Panc1 (cell line): ENCODE data around the gene SYTL4. TPM values are rescaled to one million over a fixed set of nuclear protein-coding genes. Genes with fewer than 3 reads are reported as not detected.

Source experiments
- ATAC-seq: fragments of 200-7000 bp; cut with Tn5 transposase; 2 replicates; pipeline ENCODE4 v1.9.1; 2020; ENCODE audit warnings: mild to moderate bottlenecking, moderate library complexity
- BruUV-seq: library from RNA; stranded (reverse); fragments of 400-500 nt; replicated peaks from 2 replicates; lab custom pipeline; 2021; lab: Mats Ljungman, UMichigan
- CTCF ChIA-PET: fragments of 300-600 bp; sonication (Branson Sonifier 250); formaldehyde crosslinking; loops from one replicate; lab custom pipeline; 2022; ENCODE audit warnings: antibody characterized with exemption; lab: Charles Lee
- POLR2A ChIA-PET: fragments of 300-600 bp; sonication (Branson Sonifier 250); formaldehyde crosslinking; loops from one replicate; lab custom pipeline; 2022; ENCODE audit warnings: antibody characterized with exemption; lab: Charles Lee
- DNase-seq: peaks from one replicate; pipeline ENCODE4 v3.0.0-alpha.2; 2010; ENCODE audit warnings: low read depth, low spot score
- H3K27ac ChIP-seq: 2 replicates; pipeline ENCODE4 v1.5.1; 2011; ENCODE audit warnings: mild to moderate bottlenecking, low read length, inconsistent platforms
- H3K27me3 ChIP-seq: fragments of 200-500 bp; sonication (Bioruptor generic); 2 replicates; pipeline ENCODE4 v1.6.0; 2014; ENCODE audit warnings: low read length, inconsistent platforms; ENCODE audit not compliant: control insufficient read depth, insufficient read depth
- H3K36me3 ChIP-seq: fragments of 200-500 bp; sonication (Bioruptor generic); 2 replicates; pipeline ENCODE4 v1.5.1; 2014; ENCODE audit warnings: inconsistent platforms, mild to moderate bottlenecking, low read length, moderate library complexity; ENCODE audit not compliant: control insufficient read depth, insufficient read depth
- H3K4me1 ChIP-seq: 2 replicates; pipeline ENCODE4 v1.5.1; 2011; ENCODE audit warnings: inconsistent platforms, mild to moderate bottlenecking, low read length, moderate library complexity; ENCODE audit not compliant: control insufficient read depth, insufficient read depth
- H3K4me3 ChIP-seq, 2 experiments: 2 replicates each; pipeline ENCODE4 v1.5.1; 2011 to 2012; ENCODE audit warnings: low read depth in 2 of 2, low read length in 2 of 2, mild to moderate bottlenecking in 2 of 2, inconsistent platforms in 1 of 2, moderate library complexity in 1 of 2
- H3K9me3 ChIP-seq: fragments of 200-500 bp; sonication (Bioruptor generic); 2 replicates; pipeline ENCODE4 v1.5.1; 2014; ENCODE audit warnings: low read depth, mild to moderate bottlenecking, inconsistent platforms, low read length, moderate library complexity; ENCODE audit not compliant: control insufficient read depth, insufficient read depth
- POLR2AphosphoS5 ChIP-seq: IDR thresholded peaks from 2 replicates; pipeline ENCODE4 v1.6.1; 2012; ENCODE audit warnings: mild to moderate bottlenecking, low read depth, low read length, moderate library complexity
- SIN3A ChIP-seq: IDR thresholded peaks from 2 replicates; pipeline ENCODE4 v1.6.1; 2012; ENCODE audit warnings: low read depth, mild to moderate bottlenecking, low read length, moderate library complexity, borderline replicate concordance; ENCODE audit not compliant: insufficient read depth
- TCF7L2 ChIP-seq: IDR thresholded peaks from 2 replicates; pipeline ENCODE4 v1.6.1; 2011; ENCODE audit warnings: mild to moderate bottlenecking, low read depth, low read length, inconsistent platforms
- in situ Hi-C: cut with HindIII; loops from 2 replicates; pipeline ENCODE4 v1.10.0; 2016; ENCODE audit warnings: low sequenced_read_pairs, low pct_unique_long_range_greater_than_20kb
- intact Hi-C: fragments of 100-400 bp; cut with micrococcal nuclease; formaldehyde crosslinking; loops from one replicate; pipeline ENCODE4 v1.10.0; 2022; ENCODE audit not compliant: unreplicated experiment
- total RNA-seq: library from RNA; stranded (reverse); gene quantifications from one replicate; pipeline ENCODE4 v1.2.1, GENCODE V29; 2021; ENCODE audit not compliant: unreplicated experiment
- TF ChIP-seq, protein P1 (sequence below): fragments of 450-650 bp; IDR thresholded peaks from 2 replicates; pipeline ENCODE4 v1.5.1; 2017; ENCODE audit warnings: mild to moderate bottlenecking
- TF ChIP-seq, protein P2 (sequence below), 2 experiments: IDR thresholded peaks; 2 replicates each; pipeline ENCODE4 v1.6.1; 2011 to 2012; ENCODE audit warnings: low read depth in 2 of 2, control low read depth in 1 of 2, low read length in 1 of 2, mild to moderate bottlenecking in 1 of 2, moderate library complexity in 1 of 2; ENCODE audit not compliant: insufficient read depth in 1 of 2

The SYTL4 gene
- total RNA-seq, 1 experiment from 2014 or later = 0.15 TPM

DNA sequence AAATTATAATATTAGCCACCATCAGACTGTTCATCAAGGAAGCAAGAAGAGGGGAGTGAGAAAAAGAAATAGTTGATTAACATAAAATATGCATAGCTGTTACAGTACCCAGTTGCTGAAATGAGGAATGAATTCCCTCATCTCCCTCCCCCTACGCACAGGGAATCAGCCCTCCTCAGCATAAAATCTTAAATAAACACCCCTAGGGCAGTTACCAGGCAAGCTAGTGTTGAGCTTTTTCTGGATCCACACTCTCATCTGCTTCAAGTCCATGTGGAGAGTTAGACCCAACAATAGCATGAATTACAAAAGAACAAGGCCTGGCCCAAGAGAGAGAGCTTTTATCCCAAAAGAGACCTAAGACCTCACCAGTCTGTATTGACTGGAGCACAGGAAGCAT, 19.0 kb upstream of the SYTL4 start:
- DNase-seq = no peak
- H3K4me3 ChIP-seq = no peak overlapping the region
- BruUV-seq = no TSS peak
- CTCF ChIA-PET = no interaction called here
- no peaks in the 10 kb centered on the region for H3K4me1 ChIP-seq
- no peaks in the 10 kb centered on the region for H3K36me3 ChIP-seq
- no peak overlapping the region for H3K27ac ChIP-seq
- POLR2A ChIA-PET = no interaction called here
- in situ Hi-C loops (no loop called here), intact Hi-C loops (no loop called here)
- no peaks in the 10 kb centered on the region for H3K27me3 ChIP-seq
- no peaks in the 10 kb centered on the region for H3K9me3 ChIP-seq
- ATAC-seq = no peak
- TF ChIP-seq, protein P1, sequence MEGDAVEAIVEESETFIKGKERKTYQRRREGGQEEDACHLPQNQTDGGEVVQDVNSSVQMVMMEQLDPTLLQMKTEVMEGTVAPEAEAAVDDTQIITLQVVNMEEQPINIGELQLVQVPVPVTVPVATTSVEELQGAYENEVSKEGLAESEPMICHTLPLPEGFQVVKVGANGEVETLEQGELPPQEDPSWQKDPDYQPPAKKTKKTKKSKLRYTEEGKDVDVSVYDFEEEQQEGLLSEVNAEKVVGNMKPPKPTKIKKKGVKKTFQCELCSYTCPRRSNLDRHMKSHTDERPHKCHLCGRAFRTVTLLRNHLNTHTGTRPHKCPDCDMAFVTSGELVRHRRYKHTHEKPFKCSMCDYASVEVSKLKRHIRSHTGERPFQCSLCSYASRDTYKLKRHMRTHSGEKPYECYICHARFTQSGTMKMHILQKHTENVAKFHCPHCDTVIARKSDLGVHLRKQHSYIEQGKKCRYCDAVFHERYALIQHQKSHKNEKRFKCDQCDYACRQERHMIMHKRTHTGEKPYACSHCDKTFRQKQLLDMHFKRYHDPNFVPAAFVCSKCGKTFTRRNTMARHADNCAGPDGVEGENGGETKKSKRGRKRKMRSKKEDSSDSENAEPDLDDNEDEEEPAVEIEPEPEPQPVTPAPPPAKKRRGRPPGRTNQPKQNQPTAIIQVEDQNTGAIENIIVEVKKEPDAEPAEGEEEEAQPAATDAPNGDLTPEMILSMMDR = no peak
- TF ChIP-seq TCF7L2 (no peak), SIN3A (no peak), POLR2AphosphoS5 (no peak)
- TF ChIP-seq, protein P2, sequence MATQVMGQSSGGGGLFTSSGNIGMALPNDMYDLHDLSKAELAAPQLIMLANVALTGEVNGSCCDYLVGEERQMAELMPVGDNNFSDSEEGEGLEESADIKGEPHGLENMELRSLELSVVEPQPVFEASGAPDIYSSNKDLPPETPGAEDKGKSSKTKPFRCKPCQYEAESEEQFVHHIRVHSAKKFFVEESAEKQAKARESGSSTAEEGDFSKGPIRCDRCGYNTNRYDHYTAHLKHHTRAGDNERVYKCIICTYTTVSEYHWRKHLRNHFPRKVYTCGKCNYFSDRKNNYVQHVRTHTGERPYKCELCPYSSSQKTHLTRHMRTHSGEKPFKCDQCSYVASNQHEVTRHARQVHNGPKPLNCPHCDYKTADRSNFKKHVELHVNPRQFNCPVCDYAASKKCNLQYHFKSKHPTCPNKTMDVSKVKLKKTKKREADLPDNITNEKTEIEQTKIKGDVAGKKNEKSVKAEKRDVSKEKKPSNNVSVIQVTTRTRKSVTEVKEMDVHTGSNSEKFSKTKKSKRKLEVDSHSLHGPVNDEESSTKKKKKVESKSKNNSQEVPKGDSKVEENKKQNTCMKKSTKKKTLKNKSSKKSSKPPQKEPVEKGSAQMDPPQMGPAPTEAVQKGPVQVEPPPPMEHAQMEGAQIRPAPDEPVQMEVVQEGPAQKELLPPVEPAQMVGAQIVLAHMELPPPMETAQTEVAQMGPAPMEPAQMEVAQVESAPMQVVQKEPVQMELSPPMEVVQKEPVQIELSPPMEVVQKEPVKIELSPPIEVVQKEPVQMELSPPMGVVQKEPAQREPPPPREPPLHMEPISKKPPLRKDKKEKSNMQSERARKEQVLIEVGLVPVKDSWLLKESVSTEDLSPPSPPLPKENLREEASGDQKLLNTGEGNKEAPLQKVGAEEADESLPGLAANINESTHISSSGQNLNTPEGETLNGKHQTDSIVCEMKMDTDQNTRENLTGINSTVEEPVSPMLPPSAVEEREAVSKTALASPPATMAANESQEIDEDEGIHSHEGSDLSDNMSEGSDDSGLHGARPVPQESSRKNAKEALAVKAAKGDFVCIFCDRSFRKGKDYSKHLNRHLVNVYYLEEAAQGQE (IDR thresholded peaks at IDR 0.05; ENCODE audit: insufficient read depth in 1 of 2, low read depth in 2 of 2, low read length in 1 of 2) = no peak

DNA sequence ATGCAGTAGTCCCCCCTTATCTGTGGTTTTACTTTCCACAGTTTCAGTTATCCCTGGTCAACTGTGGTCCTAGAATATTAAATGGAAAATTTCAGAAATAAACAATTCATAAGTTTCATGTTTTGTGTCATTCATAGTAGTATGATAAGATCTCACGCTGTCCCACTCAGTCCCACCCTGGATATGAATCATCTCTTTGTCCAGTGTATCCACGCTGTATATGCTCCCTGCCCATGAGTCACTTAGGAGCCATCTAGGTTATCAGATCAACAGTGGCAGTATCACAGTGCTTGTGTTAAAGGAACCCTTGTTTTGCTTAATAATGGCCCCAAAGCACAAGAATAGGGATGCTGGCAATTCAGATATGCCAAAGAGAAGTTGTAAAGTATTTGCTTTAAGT, 16.2 kb upstream of the SYTL4 start:
- DNase-seq (no peak), ATAC-seq (no peak)
- CTCF ChIA-PET = no interaction called here
- Histone ChIP-seq H3K4me1 (no peaks in the 10 kb centered on the region), H3K9me3 (no peaks in the 10 kb centered on the region), H3K27me3 (0 out of 2 replicates have a peak, but pooled peaks cover 3% of the 10 kb centered on the region), H3K27ac (no peak overlapping the region), H3K36me3 (no peaks in the 10 kb centered on the region), H3K4me3 (no peak overlapping the region)
- no TSS peak for BruUV-seq
- TF ChIP-seq SIN3A (no peak), TCF7L2 (no peak), POLR2AphosphoS5 (no peak)
- TF ChIP-seq, protein P2 (IDR thresholded peaks at IDR 0.05; ENCODE audit: insufficient read depth in 1 of 2, low read depth in 2 of 2, low read length in 1 of 2) = no peak
- TF ChIP-seq, protein P1 = no peak
- intact Hi-C loops (no loop called here), in situ Hi-C loops (no loop called here)
- POLR2A ChIA-PET = no interaction called here
